Measurements from ENCODE around the gene TMEM108.

The TMEM108 gene

DNA sequence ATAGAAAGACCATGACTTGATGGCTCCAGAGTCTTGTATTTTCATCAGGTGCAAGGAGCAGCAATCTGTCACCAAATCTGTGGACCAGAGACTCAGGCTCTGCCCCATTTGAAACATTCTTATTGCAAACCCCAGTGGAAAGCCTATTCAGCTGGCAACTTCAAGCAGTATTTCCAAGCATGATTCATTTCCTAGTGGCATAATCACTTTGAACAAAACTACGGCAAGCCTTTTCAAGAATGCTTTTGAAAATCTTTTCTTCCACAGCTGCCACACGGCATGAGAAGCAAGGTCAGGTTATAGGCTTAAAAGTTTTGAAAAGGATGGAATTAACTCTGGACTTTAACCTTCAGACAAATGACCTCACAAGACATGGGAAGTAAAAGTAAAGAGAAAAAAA, 239.6 kb downstream of the TMEM108 start:
- Histone ChIP-seq H3K9me3 (ENCODE audit: insufficient read depth, low read length, severe bottlenecking) (no peaks in the 10 kb centered on the region), H3K36me3 (ENCODE audit: insufficient read depth, low read length) (no peaks in the 10 kb centered on the region), H3K4me2 (ENCODE audit: insufficient read depth, low read length) (no peak overlapping the region), H3K4me3 (ENCODE audit: low read depth in 1 of 2, low read length in 2 of 2) (no peak overlapping the region), H3K27me3 (ENCODE audit: insufficient read depth, low read length, poor library complexity) (peaks cover 4% of the 10 kb centered on the region), H3K79me2 (ENCODE audit: insufficient read depth, low read length) (no peaks in the 10 kb centered on the region), H3K27ac (ENCODE audit: low read length) (no peak overlapping the region), H3K4me1 (ENCODE audit: insufficient read depth, low read length) (no peaks in the 10 kb centered on the region), H4K20me1 (ENCODE audit: insufficient read depth, low read length) (no peaks in the 10 kb centered on the region), H2AFZ (ENCODE audit: low read depth, low read length) (no peak overlapping the region), H3K9ac (ENCODE audit: low read depth, low read length) (no peak overlapping the region)
- TF ChIP-seq, protein P1, sequence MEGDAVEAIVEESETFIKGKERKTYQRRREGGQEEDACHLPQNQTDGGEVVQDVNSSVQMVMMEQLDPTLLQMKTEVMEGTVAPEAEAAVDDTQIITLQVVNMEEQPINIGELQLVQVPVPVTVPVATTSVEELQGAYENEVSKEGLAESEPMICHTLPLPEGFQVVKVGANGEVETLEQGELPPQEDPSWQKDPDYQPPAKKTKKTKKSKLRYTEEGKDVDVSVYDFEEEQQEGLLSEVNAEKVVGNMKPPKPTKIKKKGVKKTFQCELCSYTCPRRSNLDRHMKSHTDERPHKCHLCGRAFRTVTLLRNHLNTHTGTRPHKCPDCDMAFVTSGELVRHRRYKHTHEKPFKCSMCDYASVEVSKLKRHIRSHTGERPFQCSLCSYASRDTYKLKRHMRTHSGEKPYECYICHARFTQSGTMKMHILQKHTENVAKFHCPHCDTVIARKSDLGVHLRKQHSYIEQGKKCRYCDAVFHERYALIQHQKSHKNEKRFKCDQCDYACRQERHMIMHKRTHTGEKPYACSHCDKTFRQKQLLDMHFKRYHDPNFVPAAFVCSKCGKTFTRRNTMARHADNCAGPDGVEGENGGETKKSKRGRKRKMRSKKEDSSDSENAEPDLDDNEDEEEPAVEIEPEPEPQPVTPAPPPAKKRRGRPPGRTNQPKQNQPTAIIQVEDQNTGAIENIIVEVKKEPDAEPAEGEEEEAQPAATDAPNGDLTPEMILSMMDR (IDR thresholded peaks at IDR 0.05; ENCODE audit: borderline replicate concordance, extremely low read depth, low read length, poor library complexity, severe bottlenecking) = no peak
- TF ChIP-seq EZH2 (IDR thresholded peaks at IDR 0.05; ENCODE audit: borderline replicate concordance, low read depth, low read length, severe bottlenecking) = no peak
- DNase-seq (no peak), ATAC-seq (ENCODE audit: insufficient read depth, low read depth) (no peak)

DNA sequence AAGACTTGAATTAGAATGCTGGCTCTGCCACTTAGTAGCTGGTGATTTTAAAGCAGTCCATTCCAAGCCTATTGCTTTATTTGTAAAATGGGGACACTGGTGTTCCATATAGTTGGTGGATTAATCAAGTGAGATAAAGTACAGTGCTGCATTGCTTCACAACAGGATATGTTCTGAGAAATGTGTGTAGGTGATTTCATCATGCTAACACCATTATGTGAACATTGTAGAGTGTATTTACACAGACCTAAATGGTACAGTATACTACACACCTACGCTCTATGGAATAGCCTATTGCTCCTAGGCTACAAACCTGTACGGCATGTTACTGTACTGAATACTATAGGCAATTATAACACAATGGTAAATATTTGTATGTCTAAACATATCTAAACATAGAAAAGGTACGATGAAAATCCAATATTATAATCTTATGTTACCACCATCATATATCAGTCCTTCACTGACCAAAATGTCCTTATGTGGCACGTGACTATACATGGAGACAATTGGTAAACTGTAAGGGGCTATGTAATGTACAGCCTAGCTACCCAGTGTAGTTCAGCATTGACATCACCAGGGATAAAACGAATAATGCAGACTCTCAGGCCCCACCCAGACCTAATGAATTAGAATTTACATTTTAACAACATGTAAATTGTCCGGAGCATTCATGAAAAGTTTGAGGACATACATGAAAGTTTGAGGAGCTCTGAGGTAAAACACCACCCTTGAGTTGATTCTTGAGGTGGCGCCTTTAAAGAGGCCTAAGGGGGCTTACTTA, 240.3 kb downstream of the TMEM108 start:
- H3K79me2 ChIP-seq (ENCODE audit: insufficient read depth, low read length) = no peaks in the 10 kb centered on the region
- ATAC-seq (ENCODE audit: insufficient read depth, low read depth) (no peak), DNase-seq (no peak)
- no peaks in the 10 kb centered on the region for H3K4me1 ChIP-seq (ENCODE audit: insufficient read depth, low read length)
- H3K36me3 ChIP-seq (ENCODE audit: insufficient read depth, low read length) = no peaks in the 10 kb centered on the region
- H3K4me2 ChIP-seq (ENCODE audit: insufficient read depth, low read length) = no peak overlapping the region
- no peak overlapping the region for H2AFZ ChIP-seq (ENCODE audit: low read depth, low read length)
- no peaks in the 10 kb centered on the region for H4K20me1 ChIP-seq (ENCODE audit: insufficient read depth, low read length)
- TF ChIP-seq EZH2 (IDR thresholded peaks at IDR 0.05; ENCODE audit: borderline replicate concordance, low read depth, low read length, severe bottlenecking) = no peak
- TF ChIP-seq, protein P1 (IDR thresholded peaks at IDR 0.05; ENCODE audit: borderline replicate concordance, extremely low read depth, low read length, poor library complexity, severe bottlenecking) = no peak
- peaks cover 4% of the 10 kb centered on the region for H3K27me3 ChIP-seq (ENCODE audit: insufficient read depth, low read length, poor library complexity)
- no peak overlapping the region for H3K9ac ChIP-seq (ENCODE audit: low read depth, low read length)
- no peak overlapping the region for H3K4me3 ChIP-seq (ENCODE audit: low read depth in 1 of 2, low read length in 2 of 2)
- H3K9me3 ChIP-seq (ENCODE audit: insufficient read depth, low read length, severe bottlenecking) = no peaks in the 10 kb centered on the region
- H3K27ac ChIP-seq (ENCODE audit: low read length) = no peak overlapping the region

DNA sequence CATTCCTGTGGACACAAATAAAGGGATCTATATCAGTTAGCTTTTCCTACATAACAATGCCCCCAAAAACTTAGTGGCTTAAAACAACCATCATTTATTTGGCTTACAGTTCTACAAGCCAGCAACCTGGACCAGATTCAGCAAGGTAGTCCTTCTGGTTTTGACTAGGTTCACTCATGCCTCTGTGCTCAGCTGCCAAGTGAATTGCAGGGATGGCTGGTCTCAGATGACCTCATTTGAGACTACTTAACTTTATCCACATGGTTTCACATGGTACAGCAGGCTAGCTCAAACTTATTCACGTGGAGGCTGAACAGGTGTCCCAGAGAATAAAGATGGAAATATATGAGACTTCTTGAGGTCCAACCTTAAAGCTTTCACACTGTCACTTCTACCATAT, 242.4 kb downstream of the TMEM108 start:
- H2AFZ ChIP-seq (ENCODE audit: low read depth, low read length) = no peak overlapping the region
- H3K79me2 ChIP-seq (ENCODE audit: insufficient read depth, low read length) = no peaks in the 10 kb centered on the region
- H3K4me1 ChIP-seq (ENCODE audit: insufficient read depth, low read length) = no peaks in the 10 kb centered on the region
- no peak for ATAC-seq (ENCODE audit: insufficient read depth, low read depth)
- no peak overlapping the region for H3K4me3 ChIP-seq (ENCODE audit: low read depth in 1 of 2, low read length in 2 of 2)
- H4K20me1 ChIP-seq (ENCODE audit: insufficient read depth, low read length) = no peaks in the 10 kb centered on the region
- H3K4me2 ChIP-seq (ENCODE audit: insufficient read depth, low read length) = no peak overlapping the region
- no peaks in the 10 kb centered on the region for H3K9me3 ChIP-seq (ENCODE audit: insufficient read depth, low read length, severe bottlenecking)
- DNase-seq = no peak
- no peaks in the 10 kb centered on the region for H3K36me3 ChIP-seq (ENCODE audit: insufficient read depth, low read length)
- TF ChIP-seq, protein P1 (IDR thresholded peaks at IDR 0.05; ENCODE audit: borderline replicate concordance, extremely low read depth, low read length, poor library complexity, severe bottlenecking) = no peak
- no peak for TF ChIP-seq EZH2 (IDR thresholded peaks at IDR 0.05; ENCODE audit: borderline replicate concordance, low read depth, low read length, severe bottlenecking)
- H3K9ac ChIP-seq (ENCODE audit: low read depth, low read length) = no peak overlapping the region
- no peak overlapping the region for H3K27ac ChIP-seq (ENCODE audit: low read length)
- peaks cover 14% of the 10 kb centered on the region for H3K27me3 ChIP-seq (ENCODE audit: insufficient read depth, low read length, poor library complexity)

Measured in DND-41 (cell line).